K562 (cell line): ENCODE results near the gene SVIL. TPM values are rescaled to one million over a fixed set of nuclear protein-coding genes. Genes with fewer than 3 reads are reported as not detected.

Experiments
- ATAC-seq: fragments of 200-7000 bp; cut with Tn5 transposase; 3 replicates; pipeline ENCODE4 v1.9.1; 2020; ENCODE audit warnings: moderate library complexity
- BruUV-seq: library from RNA; stranded (reverse); fragments of 400-500 nt; replicated peaks from 2 replicates; lab custom pipeline; 2021; lab: Mats Ljungman, UMichigan
- CTCF ChIA-PET: fragments of 300-600 bp; formaldehyde crosslinking; extraction: SDS; loops from one replicate; lab custom pipeline; 2021; ENCODE audit warnings: low intra/inter-chr PET ratio; lab: Yijun Ruan, JAX
- POLR2A ChIA-PET: fragments of 300-600, 350-650 bp; sonication (Branson Sonifier 250); formaldehyde crosslinking; extraction: SDS; loops from one replicate; lab custom pipeline; 2021; ENCODE audit warnings: antibody characterized with exemption, inconsistent platforms; lab: Yijun Ruan, JAX
- DNase-seq, 4 experiments: peaks; one replicate each; pipeline versions ENCODE4 v3.0.0 to v3.0.0-alpha.2; 2011 to 2018; ENCODE audit warnings: low spot score in 3 of 4, mixed read lengths in 3 of 4; ENCODE audit errors: extremely low read depth in 1 of 4
- FAIRE-seq: peaks from 2 replicates; lab custom pipeline; 2011; peaks lifted over from hg19 to GRCh38; lab: Jason Lieb, UNC
- H2AFZ ChIP-seq: 2 replicates; pipeline ENCODE4 v1.6.0; 2011; ENCODE audit warnings: low read depth, low read length, control low read depth, inconsistent platforms
- H3K27ac ChIP-seq: fragments of 200-600 bp; 3 replicates; pipeline ENCODE4 v1.8.0; 2011; ENCODE audit warnings: low read depth, mild to moderate bottlenecking, control low read depth, inconsistent platforms, low read length, moderate library complexity, mixed read lengths; ENCODE audit errors: extremely low read depth
- H3K27me3 ChIP-seq, 2 experiments: fragments of 300-600 bp in 1 of 2; 2 replicates in 1 of 2; 3 replicates in 1 of 2; pipeline versions ENCODE4 v1.6.0 to v1.8.0; 2011; ENCODE audit warnings: inconsistent platforms in 2 of 2, low read length in 2 of 2, mild to moderate bottlenecking in 1 of 2, mixed read lengths in 1 of 2, moderate library complexity in 1 of 2; ENCODE audit not compliant: control insufficient read depth in 2 of 2, insufficient read depth in 2 of 2
- H3K36me3 ChIP-seq: fragments of 300-600 bp; 3 replicates; pipeline ENCODE4 v1.8.0; 2011; ENCODE audit warnings: mild to moderate bottlenecking, low read length, inconsistent platforms; ENCODE audit not compliant: control insufficient read depth, insufficient read depth
- H3K4me1 ChIP-seq, 2 experiments: fragments of 200-600 bp in 1 of 2; replicated peaks in 1 of 2; 2 replicates in 1 of 2; 3 replicates in 1 of 2; pipeline versions ENCODE4 v1.5.1 to v1.8.0; 2011; ENCODE audit warnings: inconsistent platforms in 2 of 2, low read length in 2 of 2, mild to moderate bottlenecking in 1 of 2, mixed read lengths in 1 of 2, moderate library complexity in 1 of 2; ENCODE audit not compliant: control insufficient read depth in 2 of 2, insufficient read depth in 2 of 2
- H3K4me2 ChIP-seq: 2 replicates; pipeline ENCODE4 v1.6.1; 2011; ENCODE audit warnings: low read length, control low read depth, inconsistent platforms, mixed read lengths; ENCODE audit not compliant: insufficient read depth
- H3K4me3 ChIP-seq: fragments of 200-600 bp; sonication (generic), shearing (Covaris generic); 2 replicates; pipeline ENCODE4 v1.5.1; 2016; ENCODE audit warnings: control low read depth, inconsistent platforms
- H3K79me2 ChIP-seq: fragments of 200-600 bp; 3 replicates; pipeline ENCODE4 v1.8.0; 2011; ENCODE audit warnings: low read length, inconsistent platforms; ENCODE audit not compliant: control insufficient read depth, insufficient read depth
- H3K9ac ChIP-seq, 2 experiments: 2 replicates each; pipeline versions ENCODE4 v1.6.0 to v1.6.1; 2011; ENCODE audit warnings: low read depth in 2 of 2, low read length in 2 of 2, control low read depth in 1 of 2, inconsistent platforms in 1 of 2, mild to moderate bottlenecking in 1 of 2, mixed read lengths in 1 of 2; ENCODE audit not compliant: insufficient read depth in 1 of 2
- H3K9me1 ChIP-seq: one replicate; pipeline ENCODE4 v1.6.0; 2011; ENCODE audit warnings: inconsistent platforms, mild to moderate bottlenecking, low read length, moderate library complexity; ENCODE audit not compliant: control insufficient read depth, insufficient read depth
- H3K9me3 ChIP-seq: replicated peaks from 2 replicates; pipeline ENCODE4 v1.5.1; 2011; ENCODE audit warnings: low read depth, low read length, inconsistent platforms; ENCODE audit not compliant: control insufficient read depth, insufficient read depth
- H4K20me1 ChIP-seq: replicated peaks from 2 replicates; pipeline ENCODE4 v1.6.1; 2011; ENCODE audit warnings: low read length, inconsistent platforms, mixed read lengths; ENCODE audit not compliant: control insufficient read depth, insufficient read depth
- BRD4 ChIP-seq: fragments of 200-600 bp; sonication (generic); IDR thresholded peaks from 2 replicates; pipeline ENCODE4 v1.6.1; 2017; ENCODE audit warnings: inconsistent platforms
- BRD9 ChIP-seq: fragments of 450-650 bp; IDR thresholded peaks from 2 replicates; pipeline ENCODE4 v1.6.1; 2018; ENCODE audit warnings: low read depth; ENCODE audit not compliant: partially characterized antibody
- CBX8 ChIP-seq: fragments of 200-600 bp; sonication (generic); IDR thresholded peaks from 2 replicates; pipeline ENCODE4 v1.6.1; 2012; ENCODE audit warnings: borderline replicate concordance, mixed run types, low read depth, mild to moderate bottlenecking, moderate library complexity, mixed read lengths, low read length, control low read depth, inconsistent platforms; ENCODE audit not compliant: poor library complexity, severe bottlenecking; ENCODE audit errors: extremely low read depth
- CCAR2 ChIP-seq: fragments of 200-400 bp; formaldehyde crosslinking; IDR thresholded peaks from 2 replicates; pipeline ENCODE4 v1.6.1; 2017; ENCODE audit warnings: mild to moderate bottlenecking, low read depth, low read length
- CREM ChIP-seq: IDR thresholded peaks from 2 replicates; pipeline ENCODE4 v1.6.1; 2014; ENCODE audit warnings: antibody characterized with exemption, low read depth
- ELK1 ChIP-seq: sonication (generic); formaldehyde crosslinking; IDR thresholded peaks from 2 replicates; pipeline ENCODE4 v1.8.1; 2022; ENCODE audit warnings: missing genetic modification reagents
- MAFF ChIP-seq: IDR thresholded peaks from 2 replicates; pipeline ENCODE4 v1.6.1; 2012; ENCODE audit warnings: low read length, improper control_type of control experiment
- MED1 ChIP-seq: sonication (generic); formaldehyde crosslinking; IDR thresholded peaks from 2 replicates; pipeline ENCODE4 v1.8.1; 2023; ENCODE audit warnings: missing genetic modification reagents, borderline replicate concordance
- SRSF9 ChIP-seq: fragments of 200-400 bp; formaldehyde crosslinking; IDR thresholded peaks from 2 replicates; pipeline ENCODE4 v1.6.1; 2017; ENCODE audit warnings: low read depth, low read length, borderline replicate concordance
- ZBTB26 ChIP-seq: fragments of 450-650 bp; formaldehyde crosslinking; IDR thresholded peaks from 2 replicates; pipeline ENCODE4 v1.4.0; 2022; ENCODE audit warnings: missing genetic modification characterization
- ZBTB7A ChIP-seq: IDR thresholded peaks from 2 replicates; pipeline ENCODE4 v1.6.1; 2011; ENCODE audit warnings: low read depth, mild to moderate bottlenecking, low read length, moderate library complexity, borderline replicate concordance; ENCODE audit not compliant: control insufficient read depth
- ZNF24 ChIP-seq: fragments of 450-650 bp; IDR thresholded peaks from 2 replicates; pipeline ENCODE4 v1.6.1; 2016
- ZNF696 ChIP-seq: fragments of 250-450 bp; sonication (Bioruptor Pico); conservative IDR thresholded peaks from 2 replicates; pipeline ENCODE4 v1.4.0; 2020; ENCODE audit warnings: mild to moderate bottlenecking, moderate library complexity
- ZNF75A ChIP-seq: fragments of 450-650 bp; formaldehyde crosslinking; IDR thresholded peaks from 2 replicates; pipeline ENCODE4 v1.4.0; 2020; ENCODE audit warnings: mild to moderate bottlenecking
- WGBS: fragments of 100-300 bp; shearing (Covaris generic); methylation state at CpG from one replicate; pipeline ENCODE4 v1.1.6; 2016; ENCODE audit warnings: low coverage, mixed read lengths; ENCODE audit not compliant: insufficient coverage; ENCODE audit errors: missing lambda C conversion rate; 5-methylcytosine and 5-hydroxymethylcytosine counted together
- in situ Hi-C: fragments of 300-500 bp; cut with MboI; formaldehyde crosslinking; loops from 4 replicates; pipeline ENCODE4 v1.15.0; 2018; ENCODE audit warnings: inconsistent platforms, mixed read lengths
- intact Hi-C: fragments of 100-400 bp; cut with micrococcal nuclease; formaldehyde crosslinking; loops from 2 replicates; pipeline ENCODE4 v1.14.2; 2022
- polyA plus RNA-seq, 8 experiments: library from polyadenylated mRNA; depleted of rRNA in 4 of 8; stranded (reverse) in 5 of 8; unstranded in 3 of 8; fragments of >200 nt; fragmentation: Nextera tagmentation in 2 of 8; fragmentation: Illumina TruSeq in 1 of 8; extraction: Ambion mirVana in 2 of 8; extraction: Trizol in 1 of 8; gene quantifications; 2 replicates each; pipeline versions ENCODE4 v1.2.1 to v1.2.3, GENCODE V29; 2011 to 2014; ENCODE audit warnings: inconsistent platforms in 1 of 8, missing spikeins in 1 of 8
- total RNA-seq, 7 experiments: library from RNA; depleted of rRNA in 6 of 7; stranded (reverse); fragments of >200 nt in 6 of 7; fragmentation: Illumina TruSeq in 2 of 7; extraction: Trizol in 2 of 7; gene quantifications; 2 replicates each; pipeline versions ENCODE4 v1.2.1 to v1.2.3, GENCODE V29; 2011 to 2021; ENCODE audit warnings: low replicate concordance in 1 of 7

The SVIL gene
- total and polyA plus RNA-seq, 9 of the 15 experiments (the other 6 are each of a cell fraction or from before 2014, with no cell fraction given), result under 0.01 to 0.18 (median 0.05) TPM; not detected in 3

DNA sequence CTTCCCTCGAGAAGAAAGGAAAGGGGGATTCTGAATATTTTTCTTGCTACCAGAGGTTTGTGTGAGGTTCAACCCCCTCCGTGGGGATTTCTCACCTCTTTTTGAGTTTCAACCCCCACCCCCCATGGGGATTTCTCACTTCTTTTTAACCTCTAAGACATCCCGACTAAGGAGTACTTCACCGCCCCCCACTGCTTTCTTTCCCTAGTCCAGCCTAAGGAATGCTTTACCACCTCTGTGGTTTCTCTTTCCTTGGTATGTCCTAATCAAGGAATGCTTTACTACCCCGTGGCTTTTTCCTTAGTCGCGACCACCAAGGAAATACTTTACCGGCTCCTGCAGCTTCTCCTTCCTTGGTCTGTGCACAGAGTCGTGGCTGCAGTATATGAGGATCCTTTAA is 196.5 kb downstream of the SVIL start (continued):
- no peak for TF ChIP-seq ZBTB7A
- TF ChIP-seq ZNF24, result no peak
- no peak for TF ChIP-seq SRSF9
- no peak for TF ChIP-seq ZNF75A (CRISPR knock-in tag)
- no peak for TF ChIP-seq CBX8
- TF ChIP-seq CCAR2, result no peak
- TF ChIP-seq BRD4, result no peak
- TF ChIP-seq ELK1, result no peak
- no peak for TF ChIP-seq BRD9
- no peak for TF ChIP-seq MAFF
- no peak for TF ChIP-seq MED1 (CRISPR knock-in tag)

GRCh38 chr10:29437871-29438270 is 196.9 kb downstream of the SVIL start:
- no peak for ATAC-seq
- H3K9ac ChIP-seq, result no peak overlapping the region

More at GRCh38 chr10:29437871-29438270, 196.9 kb downstream of the SVIL start:
- Histone ChIP-seq H2AFZ (no peak overlapping the region), H3K4me3 (no peak overlapping the region), H3K9me1 (no peaks in the 10 kb centered on the region), H3K27ac (no peak overlapping the region), H3K4me1 (no peaks in the 10 kb centered on the region), H3K27me3 (no peaks in the 10 kb centered on the region), H3K4me2 (no peak overlapping the region), H3K9me3 (no peaks in the 10 kb centered on the region), H3K79me2 (no peaks in the 10 kb centered on the region), H4K20me1 (no peaks in the 10 kb centered on the region), H3K36me3 (no peaks in the 10 kb centered on the region)
- FAIRE-seq, result no peak
- in situ Hi-C loops, result no loop called here
- TF ChIP-seq CREM (no peak), ZBTB26 (0 out of 2 replicates have a peak, but pooled peaks have one; percentile 24), ZNF696 (CRISPR knock-in tag) (no peak)
- DNase-seq, result no peak
- intact Hi-C loops, result no loop called here
- WGBS, result no CpG with 5 or more reads among the region's 2 CpGs
- CTCF ChIA-PET, result no interaction called here
- POLR2A ChIA-PET, result interaction anchor here (0.6 to 1.4 kb wide), 3 partner anchors 8 to 61 kb away, joined by 3 to 5 read pairs (median 4); no protein-coding TSS in a partner anchor
- BruUV-seq, result no TSS peak
